Esophagus mucosa (tissue), 1 donor: ENCODE results near the gene GAST. TPM values are rescaled to one million over a fixed set of nuclear protein-coding genes. Genes with fewer than 3 reads are reported as not detected.
"Not testable (repeated sequence)": the region's sequence is repeated elsewhere in the genome, so short reads cannot be mapped to it uniquely, and the experiment has no call there.

Experiments
- ATAC-seq: fragments of 200-7000 bp; cut with Tn5 transposase; one replicate; pipeline ENCODE4 v1.9.1; 2020
- total RNA-seq: library from RNA; stranded (reverse); gene quantifications from one replicate; pipeline ENCODE4 v1.2.4, GENCODE V29; 2023
- donor health status: DM: yes; HTN: yes; CAD: no.

The GAST gene, protein sequence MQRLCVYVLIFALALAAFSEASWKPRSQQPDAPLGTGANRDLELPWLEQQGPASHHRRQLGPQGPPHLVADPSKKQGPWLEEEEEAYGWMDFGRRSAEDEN
- not detected for total RNA-seq

DNA sequence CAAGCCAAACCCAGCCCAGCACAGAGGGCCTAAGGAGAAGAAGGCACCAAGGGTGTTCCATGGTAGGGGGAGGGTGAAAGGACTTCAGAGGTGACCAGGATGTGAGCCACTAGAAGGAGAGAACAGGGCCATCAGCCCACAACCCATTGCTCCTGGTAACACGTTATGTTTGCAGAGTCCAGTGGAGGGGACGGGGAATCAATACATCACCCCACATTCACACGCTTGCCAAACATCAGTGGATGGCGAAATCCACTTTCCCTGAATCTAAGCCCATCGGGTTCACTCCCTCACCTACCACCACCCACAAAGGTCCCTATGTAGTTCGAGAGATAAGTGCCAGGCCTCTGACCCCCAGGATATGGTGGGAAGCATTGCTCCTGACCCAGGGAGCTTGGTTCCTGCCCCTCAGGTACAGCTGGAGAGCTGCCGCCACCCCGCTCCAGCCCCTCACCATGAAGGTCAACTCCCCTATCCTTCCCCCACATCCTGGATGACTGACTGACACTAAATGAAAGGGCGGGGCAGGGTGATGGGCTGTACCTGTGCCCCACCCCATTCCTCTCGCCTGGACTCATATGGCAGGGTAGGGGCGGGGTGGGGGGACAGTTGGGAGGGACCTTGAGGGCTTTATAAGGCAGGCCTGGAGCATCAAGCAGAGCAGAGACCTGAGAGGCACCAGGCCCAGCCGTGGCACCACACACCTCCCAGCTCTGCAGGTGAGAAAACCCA lies at the start of gene GAST:
Gene GAST, plus strand, starts transcription at position 663 of the 732 bp plus-strand sequence. CDS start 3,106 bp downstream, outside the sequence.
- ATAC-seq: peak; percentile 19

DNA sequence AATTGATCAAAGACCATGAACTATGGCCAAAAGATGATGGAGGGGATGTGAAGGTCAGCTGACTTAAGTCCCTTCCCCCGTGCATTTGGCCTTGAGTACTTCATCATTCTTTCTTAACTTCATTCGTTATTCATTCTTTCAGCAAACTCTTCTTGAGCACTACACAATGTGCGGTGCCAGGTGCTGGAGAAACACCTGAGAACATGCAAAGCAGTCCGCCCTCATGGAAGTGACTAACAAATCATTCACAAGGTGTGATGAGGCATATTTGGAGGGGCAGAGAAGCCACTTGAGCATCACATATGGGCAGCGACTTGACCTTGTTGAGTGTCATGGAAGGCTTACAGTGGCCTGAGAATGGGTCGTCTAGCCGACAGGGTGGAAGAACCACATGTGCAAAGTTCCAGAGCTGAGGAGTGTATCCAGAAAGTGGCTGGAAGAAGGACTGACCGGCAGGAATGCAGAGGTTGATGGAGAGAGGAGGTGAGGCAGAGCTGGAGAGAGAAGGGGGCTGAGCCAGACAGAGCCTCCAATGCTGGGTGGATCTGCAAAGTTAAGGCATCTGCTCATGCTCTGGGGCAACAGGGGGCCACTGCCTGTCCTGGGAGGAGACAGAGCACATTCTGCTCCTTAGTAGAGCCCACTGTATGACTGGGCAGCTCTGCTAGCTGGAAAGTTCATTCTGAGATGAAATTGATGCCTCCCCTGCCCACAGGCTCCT lies 48.5 kb upstream of the GAST start:
- peak; percentile 6 for ATAC-seq

DNA sequence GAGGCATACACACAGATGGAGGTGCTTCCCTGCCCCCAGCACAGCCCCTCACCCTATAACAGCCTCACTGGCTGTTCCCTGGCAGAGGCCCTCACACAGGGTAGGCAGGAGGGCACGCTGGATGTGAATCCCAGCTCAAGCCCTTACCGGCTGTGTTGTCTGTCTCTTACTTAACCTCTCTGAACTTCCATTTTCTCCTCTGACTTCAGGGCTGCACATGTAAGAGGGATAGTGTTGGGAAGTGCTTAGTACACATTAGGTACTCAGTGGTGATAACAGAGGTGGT lies 48.0 kb upstream of the GAST start:
- no peak for ATAC-seq

DNA sequence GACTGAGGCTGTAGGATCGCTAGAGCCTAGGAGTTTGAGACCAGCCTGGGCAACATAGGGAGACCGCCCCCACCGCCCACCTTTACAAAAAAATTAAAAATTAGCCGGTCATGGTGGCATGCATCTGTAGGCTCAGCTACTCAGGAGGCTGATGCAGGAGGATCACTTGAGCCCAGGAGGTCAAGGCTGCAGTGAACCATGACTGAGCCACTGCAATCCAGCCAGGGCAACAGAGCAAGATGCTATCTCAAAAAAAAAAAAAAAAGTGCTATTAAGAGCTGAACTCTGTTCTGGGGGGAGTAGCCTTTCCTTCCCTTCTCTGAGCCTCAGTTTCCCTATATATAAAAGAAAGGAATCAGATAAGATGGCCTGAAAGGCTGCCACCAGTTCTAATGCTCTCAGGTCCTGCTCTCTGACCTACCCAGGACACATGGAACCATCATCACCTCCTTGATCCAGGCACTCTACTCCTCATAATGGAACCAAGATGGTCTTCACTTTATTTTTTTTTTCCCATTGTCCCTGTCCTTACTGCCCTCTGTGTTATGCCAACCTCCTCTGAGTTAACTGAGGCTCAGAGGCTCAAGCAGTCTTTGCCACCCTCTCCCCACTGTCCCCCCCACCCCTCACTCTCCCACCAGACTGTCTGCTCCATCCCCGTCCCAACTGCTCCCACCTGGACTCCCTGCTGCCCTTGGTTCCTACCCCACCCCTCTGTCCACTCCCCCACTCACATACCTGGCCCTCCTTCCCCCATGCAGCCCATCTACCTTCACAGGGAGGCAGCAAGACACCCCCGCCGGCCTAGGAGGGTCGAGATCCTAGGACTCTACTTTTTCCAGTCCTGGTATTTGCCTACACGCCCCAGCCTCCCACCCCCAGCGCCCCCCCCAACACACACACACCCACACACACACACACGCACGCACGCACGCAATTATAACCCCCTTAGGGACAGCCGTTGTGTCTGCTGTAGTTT lies 47.3 kb upstream of the GAST start:
- ATAC-seq: no peak

DNA sequence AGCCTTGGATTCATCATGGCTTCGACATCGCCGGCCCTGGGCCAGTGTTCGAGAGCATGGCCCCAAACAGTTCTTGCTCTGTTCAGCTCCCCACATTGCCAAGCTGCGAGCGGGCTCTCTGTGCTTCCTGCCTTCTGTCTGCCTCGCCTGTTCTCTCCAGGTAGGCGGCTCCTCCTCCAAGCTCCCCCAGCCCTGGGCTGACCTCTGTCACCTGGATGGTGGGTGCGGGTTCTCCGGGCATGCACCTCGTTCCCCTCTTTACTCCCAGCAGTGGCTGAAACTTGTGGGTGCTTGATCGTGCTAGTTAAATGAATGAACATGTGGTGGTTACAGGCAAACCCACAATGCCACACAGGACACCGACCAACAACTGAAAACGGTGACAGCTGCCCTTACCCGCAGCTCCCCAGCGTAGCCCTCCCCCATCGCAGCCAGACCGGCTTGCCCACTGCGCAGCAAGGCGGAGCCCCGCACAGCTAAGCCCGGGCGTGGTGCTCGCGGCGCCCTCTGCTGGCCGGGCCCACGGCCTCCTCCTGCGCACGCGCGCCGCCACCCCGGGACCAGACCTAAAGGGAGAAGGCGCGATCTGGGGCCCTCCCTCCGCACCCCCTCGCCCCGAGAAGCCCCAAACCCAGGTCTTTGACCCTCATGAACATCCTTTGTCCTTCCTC lies 46.4 kb upstream of the GAST start:
- ATAC-seq: peak; percentile 85

DNA sequence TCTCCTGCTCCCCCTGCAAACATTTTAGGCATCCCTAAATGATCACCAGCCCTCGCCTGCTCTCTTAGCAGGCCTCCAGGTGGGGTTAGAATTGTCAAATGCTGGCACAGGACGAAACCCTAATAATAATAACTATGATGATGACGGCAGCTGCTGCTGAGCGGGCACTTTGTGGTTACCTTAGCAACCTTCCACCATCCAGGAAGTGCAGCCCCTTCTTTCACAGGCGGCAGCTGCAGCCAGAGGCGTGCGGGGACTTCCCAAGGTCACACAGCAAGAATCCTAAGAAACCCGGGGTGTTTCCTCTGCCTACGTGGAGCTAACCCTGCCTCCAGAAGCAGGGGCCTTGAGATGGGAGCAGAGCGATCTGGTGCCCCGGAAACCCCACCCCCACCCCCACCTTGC lies 45.9 kb upstream of the GAST start:
- ATAC-seq: peak; percentile 1

DNA sequence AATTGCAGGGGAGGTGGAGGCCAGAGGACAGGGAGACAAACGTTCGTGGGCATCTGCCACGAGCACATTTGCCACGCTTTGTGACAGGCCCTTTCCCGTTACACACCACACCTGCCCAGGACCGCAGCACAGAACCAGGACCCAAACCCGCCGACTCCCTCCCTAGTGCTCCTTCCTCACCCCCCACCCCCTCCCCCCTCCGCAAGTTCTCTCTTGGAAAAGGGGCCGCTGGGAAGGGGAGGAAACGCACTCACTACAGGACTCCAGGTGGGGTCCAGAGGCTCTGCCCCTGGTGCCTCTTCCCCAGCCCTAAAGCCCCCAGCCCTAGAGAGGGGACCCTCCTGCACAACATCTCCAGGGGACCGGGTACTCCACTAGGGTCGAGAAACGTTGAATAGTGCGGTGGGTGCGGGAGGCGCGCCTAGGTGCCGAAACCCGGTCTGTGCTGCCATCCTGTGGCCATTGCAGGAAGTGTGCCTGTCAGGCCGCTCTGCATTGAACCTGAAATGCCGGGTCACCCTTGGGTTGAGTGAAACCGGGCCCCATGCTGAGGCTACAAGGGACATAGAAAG lies 45.3 kb upstream of the GAST start:
- peak; percentile 68 for ATAC-seq

DNA sequence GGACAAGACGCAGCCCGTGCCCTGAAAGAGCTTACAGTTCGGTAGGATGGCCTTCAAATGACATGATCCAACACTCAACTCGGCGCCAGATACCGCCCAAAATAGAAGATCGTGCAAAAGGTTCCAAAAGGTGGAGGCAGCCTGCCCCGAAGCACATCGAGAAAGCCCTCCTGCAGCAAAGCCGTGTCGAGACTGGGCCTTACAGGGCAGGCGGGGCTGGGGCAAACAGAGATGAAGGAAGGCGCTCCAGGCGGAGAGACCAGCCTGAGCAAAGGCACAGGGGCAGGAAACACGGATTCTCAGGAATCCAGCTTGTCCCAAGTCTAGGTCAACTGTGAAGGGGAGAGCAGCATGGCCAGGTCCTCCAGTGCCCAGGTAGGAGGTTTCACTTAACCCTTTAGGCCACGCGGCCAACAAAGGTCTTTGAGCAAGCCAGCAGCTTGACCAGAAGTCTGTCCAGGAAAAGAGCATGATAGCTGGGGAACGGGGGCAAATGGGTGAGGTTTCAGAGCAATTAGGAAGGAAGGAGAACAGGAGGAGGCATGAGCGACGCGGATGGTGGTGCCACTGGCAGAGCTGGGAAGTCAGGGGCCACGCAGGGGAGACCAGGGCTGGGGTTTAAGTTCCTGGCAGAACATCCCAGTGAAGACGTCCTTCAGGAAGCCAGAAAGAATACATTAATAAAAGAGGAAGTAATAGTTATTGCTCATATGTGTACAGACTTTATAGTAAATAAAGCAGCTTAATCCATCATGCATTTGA lies 44.7 kb upstream of the GAST start:
- no peak for ATAC-seq

DNA sequence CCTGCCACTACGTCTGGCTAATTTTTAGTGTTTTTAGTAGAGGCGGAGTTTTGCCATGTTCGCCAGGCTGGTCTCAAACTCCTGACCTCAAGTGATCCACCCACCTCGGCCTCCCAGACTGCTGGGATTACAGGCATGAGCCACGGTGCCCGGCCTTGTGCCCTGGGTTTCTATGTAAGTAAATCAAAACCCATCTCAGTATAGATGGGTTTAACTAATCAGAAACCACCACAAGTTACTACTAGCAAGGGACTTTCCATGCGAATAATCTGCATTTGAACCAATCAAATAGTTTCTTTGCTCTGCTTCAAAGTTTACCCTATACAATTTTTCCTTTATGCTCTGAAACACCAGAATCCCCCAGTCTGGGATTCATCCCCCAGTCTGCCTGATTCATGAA lies 40.0 kb upstream of the GAST start:
- no peak for ATAC-seq

DNA sequence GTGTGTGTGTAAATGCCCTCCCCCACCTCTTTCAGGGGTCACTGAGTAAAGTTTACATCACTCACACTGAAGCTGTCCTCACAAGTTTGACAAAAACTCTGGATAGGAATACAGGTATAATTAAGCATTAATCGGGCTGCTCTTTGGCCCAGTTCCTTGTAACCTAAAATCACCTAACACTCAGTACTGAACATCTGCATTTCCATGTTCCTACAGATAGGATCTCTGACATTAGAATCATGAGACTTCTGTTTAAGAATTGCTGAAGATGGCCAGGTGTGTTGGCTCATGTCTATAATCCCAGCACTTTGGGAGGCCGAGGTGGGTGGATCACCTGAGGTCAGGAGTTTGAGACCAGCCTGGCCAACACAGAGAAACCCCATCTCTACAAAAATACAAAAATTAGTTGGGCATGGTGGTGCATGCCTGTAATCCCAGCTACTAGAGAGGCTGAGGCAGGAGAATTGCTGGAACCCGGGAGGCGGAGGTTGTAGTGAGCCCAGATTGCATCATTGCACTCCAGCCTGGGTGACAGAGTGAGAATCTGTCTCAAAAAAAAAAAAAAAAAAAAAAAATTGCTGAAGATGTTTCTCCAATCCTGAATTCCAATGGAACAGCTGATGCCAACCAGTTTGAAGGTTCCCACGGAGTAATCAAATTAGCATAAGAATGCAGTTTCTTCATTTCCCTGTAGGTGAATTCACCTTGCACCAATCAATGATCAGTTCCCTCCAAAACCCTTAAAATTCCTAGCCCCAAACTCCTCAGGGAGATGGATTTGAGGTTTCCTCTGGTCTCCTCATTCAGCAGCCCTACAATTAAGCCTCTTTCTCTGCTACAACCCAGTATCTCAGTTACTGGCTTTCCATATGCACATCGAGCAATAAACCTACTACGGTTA lies 36.7 kb upstream of the GAST start:
- not testable (repeated sequence) for ATAC-seq

DNA sequence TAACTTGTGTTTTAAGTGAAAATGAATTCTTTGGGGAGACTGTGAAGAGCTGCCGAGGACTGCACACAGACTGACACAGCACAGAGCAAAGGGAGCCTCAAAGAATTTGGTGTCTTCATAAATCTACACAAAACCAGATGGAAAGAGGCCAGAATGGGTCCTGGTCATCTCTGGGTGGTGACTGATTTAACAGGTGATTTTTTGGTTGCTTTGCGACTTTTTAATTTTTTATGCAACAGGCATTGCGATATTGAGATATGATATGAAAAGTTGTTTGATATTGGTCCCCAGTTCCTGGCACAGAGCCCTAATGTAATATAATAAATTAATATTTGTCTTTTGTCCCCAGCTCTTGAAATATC lies 36.1 kb upstream of the GAST start:
- ATAC-seq: no peak

DNA sequence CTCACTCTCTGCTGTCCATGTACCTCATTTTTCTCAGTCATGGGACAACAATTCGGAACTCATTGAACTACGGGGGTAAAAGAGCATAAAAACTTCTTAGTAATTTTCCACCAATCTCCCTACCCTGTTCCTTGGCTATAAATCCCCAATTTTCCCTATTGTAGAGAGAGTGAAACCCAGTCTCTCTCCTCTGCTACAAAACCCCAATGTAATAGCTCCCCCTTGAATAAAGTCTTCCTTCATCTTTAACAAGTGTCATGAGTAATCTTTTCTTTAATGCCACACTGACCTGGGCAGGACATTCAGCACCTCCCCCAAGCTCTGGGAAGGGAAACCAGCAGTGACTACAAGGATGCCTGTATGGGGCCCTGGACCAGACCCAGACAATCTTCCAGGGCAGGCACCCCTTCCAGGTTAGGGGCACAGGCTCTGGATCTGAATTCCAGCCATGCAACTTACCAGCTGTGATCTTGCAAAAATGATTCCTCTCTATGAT lies 33.7 kb upstream of the GAST start:
- ATAC-seq: peak; percentile 67

DNA sequence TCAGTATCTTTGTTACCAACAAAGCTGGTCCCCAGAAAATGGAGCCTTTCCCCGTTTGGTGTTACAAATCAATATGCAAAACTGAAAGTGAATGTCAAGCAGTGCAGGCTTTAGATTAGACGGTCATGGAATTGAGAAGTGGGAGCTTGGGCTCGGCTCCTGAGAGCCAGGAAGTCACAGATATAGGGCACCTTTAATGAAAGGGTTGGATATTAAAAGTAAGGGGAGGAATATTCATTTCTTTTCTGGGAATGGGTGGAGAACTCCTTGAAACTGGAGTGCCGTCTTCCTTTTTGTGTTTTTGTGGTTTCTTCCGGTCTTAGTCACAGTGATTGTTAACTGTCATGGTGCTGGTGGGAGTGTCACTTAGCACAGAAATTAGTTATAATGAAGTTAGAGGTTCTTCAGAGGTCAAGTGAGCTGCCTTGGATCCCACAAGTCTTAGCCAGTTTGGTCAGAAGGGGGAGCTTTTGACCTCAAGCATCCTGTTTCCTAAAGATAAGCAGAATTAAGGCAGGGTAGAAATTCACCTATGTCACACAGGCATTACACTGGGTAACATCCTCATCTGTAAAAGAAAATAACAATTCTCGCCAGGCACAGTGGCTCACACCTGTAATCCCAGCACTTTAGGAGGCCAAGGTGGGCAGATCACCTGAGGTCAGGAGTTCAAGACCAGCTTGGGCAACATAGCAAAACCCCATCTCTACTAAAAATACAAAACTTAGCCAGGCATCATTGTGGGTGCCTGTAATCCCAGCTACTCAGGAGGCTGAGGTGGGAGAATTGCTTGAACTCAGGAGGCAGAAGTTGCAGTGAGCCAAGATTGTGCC lies 33.0 kb upstream of the GAST start:
- ATAC-seq: peak; percentile 80

DNA sequence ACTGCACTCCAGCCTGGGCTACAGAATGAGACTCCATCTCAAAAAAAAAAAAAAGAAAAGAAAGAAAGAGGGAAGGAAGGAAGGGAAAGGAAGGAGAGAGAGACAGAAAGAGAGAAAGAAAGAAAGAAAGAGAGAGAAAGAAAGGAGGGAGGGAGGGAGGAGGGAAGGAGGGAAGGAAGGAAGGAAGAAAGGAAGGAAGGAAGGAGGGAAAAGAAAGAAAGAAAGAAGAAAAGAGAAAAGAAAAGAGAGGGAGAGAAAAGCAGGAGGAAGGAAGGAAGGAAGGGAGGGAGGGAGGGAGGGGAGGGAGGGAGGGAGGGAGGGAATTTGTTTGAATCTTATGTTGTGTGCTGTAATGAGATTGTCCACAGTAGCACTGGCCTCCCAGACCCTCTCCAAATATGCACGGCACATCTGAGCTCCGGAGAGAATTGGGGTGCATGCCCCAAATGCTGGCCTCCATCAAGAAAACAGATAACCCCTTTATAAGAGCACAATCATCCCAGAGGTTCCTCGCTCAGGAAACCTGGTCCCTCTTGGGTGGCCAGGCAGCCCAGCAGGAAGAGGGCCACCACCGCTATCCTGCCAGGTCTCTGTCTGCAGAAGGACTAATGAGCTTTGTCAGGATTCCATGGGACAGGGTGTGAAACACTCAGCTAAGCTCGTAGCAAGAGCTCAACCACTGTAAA lies 32.2 kb upstream of the GAST start:
- ATAC-seq: no peak

DNA sequence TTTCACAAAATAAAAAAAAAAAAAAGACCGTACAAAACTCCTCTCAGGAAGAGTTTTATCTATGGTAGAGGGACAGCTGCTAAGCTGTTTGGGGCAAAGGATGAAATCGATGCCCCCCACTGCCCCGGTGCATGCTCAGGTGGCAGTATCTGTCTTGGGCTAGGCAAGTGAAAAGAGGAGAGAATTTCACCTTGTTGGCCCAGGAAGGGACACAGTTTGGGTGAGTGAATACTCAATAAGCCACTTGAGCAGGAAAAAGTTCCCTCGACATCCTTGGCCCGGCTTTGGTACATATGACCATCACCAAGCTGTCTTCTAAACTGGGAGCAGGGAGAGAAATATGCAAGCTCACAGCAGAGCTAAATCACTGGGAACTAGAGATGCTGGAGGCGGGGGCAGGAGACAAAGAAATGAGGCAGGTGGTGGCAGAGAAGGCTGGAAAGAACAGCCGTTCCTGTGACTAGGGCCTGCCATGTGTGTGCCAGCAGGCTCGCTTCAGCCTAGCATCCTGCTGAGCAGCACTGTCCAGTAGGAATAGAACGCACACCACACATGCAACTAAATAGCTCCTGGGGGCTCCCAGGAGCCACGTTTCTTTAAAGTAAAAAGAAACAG lies 31.6 kb upstream of the GAST start:
- no peak for ATAC-seq

DNA sequence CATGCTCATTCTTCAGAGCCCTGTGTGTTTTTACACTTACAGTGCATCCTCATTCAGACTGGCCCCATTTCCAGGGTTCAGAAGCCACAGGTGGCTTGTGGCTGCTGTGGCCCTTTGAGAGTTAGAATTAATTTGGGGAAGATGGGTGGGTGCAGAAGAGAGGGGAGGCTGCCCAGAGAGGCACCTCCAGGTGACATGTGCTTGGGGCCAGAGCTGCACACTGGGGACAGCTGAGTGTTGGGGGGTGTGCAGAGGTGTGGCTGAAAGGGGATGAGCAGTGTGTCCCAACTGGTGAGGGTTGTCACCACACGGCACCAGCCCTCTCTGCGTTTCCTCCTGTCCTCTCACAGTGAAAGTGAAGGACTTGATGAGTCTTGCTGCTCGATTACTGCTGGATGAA lies 30.4 kb upstream of the GAST start:
- ATAC-seq: no peak

DNA sequence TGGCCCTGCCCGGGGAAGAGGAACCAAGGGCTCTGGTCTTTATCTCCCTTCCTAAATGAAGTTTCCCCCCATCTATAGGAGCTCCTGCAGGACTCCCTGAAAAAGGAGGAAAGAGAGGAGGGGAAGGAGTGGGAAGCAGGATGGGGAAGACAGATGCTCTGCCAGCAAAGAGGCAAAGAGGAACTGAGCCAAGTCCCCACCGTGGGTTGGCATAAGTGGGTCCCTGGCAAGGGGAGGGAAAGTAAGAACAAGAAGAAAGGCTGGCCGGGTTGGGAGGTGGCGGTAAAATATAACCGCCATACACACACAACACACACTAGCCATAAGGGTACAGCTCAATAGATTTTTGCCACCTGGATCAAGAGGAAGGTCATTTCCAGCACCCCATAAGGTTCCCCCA lies 29.5 kb upstream of the GAST start:
- ATAC-seq: no peak

DNA sequence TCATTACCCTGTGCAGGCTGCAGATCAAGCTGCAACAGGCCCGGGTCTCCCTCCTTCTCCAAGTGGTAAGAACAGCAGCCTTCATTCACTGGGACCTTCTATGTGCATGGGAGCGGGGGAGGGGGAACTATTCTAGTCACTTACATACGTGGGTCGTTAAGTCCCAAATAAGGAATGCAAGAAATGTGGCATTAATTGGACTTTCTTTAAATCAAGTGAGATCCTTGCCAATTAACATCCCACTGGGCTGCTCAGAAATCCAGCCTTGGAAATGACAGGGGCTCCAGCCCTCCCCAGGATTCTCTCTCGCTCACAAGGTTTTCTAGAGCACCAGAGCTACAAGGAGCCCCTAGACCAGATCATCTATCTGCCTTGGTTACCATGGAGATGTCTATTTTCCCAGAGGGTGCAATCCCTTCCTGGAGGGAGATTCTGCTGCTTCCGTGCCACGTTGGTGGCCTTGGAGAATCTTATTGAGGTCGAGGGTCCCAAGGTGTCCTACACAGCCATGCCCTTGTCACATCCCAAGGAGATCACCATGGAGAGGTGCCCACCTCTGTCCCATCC lies 28.6 kb upstream of the GAST start:
- ATAC-seq: no peak
